COR-L47 (cell line): ENCODE measurements around the gene PTOV1.

Source experiments
- DNase-seq: peaks from one replicate; lab custom pipeline; 2025; lab: John Stamatoyannopoulos, UW

The PTOV1 gene

DNA sequence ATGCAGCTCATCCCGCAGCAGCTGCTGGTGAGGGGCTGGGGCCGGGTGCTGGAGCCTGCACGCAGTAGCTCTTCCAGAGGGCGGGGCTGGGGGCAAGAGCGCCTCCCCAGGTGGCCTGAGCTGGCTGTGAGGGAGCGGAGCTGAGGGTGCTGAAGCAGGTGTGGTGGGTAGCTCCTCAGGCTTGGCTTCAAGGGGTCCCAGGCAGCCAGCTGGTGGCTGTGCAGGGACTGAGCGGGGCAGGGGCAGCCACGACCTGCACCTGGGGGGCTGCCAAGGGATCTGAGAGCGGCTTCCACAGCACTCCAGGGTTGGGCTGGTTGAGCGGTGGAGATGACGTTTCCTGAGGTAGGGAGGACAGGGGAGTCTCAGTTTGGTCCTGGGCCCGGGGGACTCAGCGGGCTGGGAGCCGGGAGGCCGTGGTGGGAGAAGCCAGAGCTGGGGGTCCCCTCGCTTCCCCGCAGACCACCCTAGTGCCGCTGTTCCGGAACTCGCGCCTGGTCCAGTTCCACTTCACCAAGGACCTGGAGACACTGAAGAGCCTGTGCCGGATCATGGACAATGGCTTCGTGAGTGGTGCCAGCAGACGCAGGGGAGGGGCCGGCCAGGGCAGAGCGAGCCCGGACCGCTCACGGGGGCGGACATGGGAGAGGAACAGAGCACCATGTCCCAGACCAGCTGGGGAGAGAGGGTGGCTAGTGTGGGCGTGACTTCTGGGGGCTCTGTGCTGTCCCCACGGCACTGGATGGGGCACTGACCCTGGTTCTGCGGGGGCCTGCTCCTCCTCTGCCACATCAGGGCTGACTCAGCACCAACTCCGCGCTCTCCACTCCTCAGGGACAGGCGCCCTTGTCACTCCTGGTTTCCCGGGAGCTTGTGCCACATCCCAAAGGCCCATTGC is 7.4 kb downstream of the PTOV1 start:
- DNase-seq: no peak

DNA sequence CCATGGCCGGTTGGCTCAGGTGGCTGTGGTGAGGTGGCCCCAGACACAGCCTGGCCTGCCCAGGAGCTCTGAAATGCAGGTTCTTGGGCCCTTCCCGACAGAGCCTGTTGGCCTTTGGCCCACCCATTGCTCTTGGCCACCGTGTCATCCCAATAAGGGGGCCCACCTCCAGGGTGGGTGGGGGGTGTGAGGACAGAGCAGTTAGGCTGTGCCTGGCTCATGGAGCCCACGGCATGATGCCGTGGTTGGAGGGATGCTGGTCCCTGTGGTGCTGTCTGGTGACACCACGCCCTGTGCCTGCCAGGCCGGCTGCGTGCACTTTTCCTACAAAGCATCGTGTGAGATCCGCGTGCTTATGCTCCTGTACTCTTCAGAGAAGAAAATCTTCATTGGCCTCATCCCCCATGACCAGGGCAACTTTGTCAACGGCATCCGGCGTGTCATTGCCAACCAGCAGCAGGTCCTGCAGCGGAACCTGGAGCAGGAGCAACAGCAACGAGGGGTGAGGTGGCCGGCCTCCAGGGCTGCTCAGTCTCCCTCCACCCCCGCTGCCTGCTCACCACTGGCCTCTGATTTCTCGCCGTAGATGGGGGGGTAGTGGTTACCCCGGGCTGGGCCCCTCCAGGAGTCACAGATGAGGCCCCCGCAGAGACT is 8.8 kb downstream of the PTOV1 start:
- no peak for DNase-seq

DNA sequence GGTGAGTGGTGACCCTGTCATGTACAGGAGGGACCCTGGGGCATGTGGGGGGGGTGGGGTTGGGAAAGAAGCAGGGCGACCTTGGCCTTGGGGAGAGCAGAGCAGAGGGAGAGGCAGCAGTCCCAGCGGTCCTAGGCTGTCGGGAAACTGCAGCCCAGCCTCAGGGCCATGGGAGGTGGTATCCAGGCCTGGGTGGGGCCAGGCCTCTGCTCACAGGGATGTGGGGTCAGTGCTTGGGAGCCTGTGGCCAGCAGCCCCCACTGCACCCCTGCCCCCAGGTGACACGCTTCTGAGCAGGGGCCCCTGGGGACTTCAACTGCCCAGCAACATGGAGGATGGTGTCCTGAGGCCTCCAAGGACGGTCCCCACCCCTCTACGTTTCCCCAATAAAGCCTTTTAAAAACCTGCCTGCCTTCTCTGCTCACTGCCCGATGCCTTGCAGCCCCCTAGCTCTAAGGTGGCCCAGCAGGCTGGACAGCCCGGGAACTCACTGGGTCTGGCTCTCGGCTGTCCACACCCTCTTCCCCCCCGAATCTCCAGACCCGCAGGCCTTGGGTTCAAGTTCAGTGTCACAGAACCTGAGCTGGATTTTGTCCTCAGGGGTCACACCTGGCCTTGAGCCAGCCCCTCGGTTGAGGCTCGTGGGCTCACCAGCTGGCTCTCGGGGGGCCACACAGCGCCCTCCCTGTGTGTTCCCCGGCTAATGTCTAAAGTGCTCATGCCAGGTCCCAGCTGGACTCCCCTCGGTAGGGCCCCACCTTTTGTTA is 9.6 kb downstream of the PTOV1 start:
- no peak for DNase-seq

DNA sequence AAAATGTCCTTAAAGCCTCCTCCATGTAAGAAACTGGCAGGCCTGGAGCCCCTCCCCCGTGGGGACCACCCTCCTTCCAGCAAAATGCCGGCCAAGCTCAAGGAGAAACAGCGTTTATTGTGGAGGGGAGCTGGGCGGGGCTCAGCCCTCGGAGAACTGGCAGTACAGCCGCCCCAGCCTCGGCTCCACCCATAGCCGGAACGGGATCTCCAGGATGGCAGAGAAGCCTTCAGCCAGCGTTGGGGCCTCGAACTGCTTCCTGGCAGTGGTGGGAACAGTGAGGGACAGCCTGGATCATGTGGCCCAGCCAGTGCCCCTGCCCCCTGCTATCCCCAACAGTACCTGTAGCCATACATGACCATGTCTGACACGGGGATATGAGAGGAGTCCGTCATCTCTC is 10.1 kb downstream of the PTOV1 start:
- DNase-seq: no peak

DNA sequence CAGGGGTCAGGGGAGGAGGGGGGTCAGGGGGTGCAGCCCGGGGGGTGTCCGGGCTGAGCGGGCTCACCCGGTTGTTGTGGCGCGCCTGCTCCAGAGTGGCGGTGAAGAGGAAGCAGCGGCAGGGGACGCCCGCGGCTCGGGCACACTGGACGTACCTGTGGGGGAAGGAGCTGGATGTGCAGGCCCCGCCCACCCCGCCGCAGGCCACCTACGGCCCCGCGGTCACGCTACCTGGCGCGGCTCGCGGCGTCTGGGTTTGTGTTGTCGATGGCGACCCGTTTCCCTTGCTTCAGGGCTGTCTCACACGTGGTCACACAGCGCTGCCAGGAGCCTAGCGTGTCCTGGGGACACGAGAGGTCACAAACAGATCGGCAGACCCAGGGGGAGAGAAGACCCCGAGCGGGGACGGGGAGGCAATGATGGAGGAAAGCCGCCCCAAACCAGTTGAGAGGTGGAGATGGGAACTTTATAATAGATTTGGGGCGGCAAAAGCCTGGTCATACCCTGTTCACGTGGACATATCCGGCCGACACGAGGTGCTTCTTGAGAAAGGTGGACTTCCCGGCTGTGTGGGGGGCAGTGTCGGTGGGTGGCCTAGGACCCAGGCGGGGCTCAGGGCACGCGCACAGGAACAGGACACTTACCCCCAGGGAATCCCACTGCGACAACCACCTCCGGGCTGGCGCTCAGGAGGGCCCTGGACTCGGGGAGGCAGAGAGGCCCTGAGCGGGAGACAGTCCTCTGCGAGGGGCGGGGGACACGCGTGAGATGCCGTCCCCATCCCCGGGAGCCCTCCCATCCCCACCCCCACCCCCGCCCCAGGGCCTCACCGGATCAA is 10.8 kb downstream of the PTOV1 start:
- DNase-seq: no peak

DNA sequence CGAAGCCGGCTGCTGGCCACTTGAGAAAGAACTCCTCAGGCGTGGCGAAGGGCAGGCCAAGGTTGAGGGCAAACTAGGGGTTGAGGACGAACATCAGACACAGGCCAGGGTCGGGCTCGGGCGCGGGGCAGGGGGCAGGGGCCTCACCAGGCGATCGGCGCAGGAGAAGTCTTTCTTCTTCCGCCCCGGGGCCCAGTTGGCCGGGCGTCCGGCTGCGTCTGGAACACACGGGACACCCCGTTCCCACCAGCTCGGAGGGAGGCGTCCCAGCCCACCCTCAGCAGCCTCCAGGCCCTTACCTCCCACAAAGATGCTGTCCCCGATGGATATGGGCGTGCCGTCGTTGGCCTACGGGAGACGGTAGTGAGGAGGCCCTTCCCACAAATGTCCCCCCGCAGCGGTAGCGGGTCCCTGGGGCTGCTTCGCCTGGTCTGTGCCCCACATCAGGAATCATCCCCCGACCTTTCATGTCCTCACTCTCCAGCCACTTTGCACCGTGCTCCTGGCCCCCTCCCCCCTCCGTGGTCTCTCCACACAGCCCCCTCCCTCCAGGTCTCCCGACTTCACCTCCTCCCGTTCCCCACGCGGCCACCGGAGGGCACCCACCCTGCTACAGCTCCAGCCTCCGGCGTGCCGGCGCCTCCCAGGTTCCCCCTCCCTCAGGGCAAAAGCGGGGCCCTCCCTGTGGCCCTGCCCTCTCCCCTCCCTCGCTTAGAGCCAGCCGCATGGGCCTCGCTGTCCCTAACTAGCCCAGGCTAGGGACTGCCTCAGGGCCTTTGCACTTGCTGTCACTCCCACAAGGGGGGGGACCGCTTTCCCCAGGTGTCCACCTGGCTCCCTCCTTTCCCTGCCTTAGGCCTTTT is 11.7 kb downstream of the PTOV1 start:
- DNase-seq: no peak

DNA sequence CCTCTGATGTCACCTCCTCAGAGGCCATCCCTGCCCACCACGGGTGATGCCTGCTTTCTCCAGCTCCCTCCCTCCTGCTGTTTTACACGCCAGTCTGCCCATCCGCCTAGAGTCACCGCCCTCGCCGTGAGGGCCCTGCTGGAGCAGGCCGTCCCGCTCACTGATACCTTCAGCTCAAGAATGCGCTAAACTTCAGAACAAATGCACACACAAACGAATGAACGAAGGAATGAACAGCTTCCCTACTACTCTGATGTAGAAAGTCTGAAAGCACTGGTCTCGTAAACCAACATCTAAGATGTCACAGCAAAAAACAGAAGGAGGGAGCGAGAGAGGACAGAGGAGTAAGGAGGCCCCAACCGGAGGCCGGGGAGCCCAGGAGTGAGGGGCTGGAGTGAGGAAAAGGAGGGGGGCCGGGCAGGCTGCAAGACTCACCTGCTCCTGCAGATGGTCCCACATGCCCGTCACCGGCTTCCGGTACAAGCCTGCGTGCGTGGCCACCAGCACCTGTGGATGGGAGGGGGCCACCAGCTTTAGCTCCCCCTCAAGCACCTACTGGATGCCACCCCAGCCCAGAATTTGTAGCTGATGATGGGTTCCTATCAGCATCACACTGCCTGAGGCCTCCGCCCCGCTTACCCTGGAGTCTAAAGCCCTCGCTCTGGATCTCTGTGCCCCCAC is 12.4 kb downstream of the PTOV1 start:
- DNase-seq: no peak

DNA sequence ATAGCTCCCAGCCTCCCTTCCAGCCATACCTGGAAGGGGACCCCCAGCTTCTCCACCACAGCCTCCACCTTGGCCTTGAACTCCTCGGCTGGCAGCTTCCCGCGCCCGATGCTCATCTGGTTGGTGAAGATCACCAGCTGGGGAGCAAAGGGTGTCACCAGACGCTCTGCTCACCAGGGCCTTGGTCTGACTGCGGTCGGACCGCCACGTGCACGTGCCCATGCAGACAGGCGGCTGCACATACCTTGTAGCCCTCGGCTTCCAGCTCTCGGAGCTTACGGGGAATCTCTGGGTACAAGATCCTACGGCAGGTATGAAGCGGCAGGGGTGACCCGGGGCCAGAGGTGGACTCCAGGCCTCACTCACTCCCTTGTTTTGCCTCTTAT is 13.0 kb downstream of the PTOV1 start:
- DNase-seq: no peak

DNA sequence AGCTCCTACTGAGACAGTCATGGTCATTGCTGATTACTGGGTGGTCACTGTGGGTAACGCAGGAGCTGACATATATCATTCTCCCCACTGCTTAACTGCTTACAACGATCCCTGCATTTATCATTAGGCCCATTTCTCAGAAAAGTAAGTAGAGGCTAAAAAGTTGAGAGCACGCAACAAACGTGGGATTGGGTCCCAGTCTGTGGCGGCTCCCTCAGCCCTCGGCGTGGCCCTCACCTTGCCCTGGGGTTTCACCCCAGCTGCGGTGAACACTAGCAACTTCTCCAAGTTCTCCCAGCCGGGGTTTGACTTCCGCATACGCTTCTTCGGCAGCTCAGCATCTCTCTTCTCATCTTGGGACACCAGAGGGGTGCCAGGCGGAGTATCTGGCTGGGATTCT is 13.9 kb downstream of the PTOV1 start:
- DNase-seq: no peak

DNA sequence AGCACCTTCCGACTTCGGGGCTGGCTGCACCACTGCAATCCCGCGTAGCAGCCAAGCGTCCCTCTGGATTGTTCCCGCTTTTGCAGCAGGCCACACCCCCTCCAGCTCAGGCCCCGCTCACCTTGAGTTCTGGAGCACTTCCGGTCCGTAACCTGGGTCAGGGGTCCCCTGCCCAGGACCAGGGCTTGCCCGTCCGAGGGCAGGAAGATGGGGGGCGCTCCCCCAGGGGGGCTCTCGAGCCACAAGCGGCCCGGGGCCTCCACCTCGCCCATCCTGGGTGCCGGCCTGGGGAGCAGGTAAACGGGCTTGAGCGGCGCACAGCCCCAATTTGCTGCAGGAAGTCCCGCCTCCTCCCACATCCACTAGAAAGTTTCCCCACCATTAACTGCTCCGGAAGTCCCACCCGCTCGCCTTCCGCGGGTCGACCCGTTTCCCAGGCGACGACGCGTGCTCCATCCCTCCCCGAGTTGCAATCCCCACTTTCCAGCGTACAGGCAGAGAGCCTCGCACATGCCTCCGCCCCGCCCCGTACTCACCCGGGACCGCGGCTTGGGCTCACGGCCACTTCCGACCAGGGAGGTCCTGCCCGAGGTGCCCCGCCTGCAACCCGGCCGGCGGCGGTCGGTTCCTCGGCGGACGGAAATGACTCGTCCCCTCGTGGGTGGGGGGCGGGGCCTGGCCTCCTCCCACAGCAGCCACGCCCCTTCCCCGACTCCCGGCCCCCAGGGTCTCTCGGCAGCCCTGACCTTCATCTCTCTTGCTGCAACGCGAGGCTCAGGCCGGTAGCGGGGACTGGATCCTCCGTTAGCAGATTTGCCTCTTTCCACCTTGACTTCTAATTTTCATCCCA is 16.2 kb downstream of the PTOV1 start, which contains the start of gene PNKP:
Gene PNKP (minus strand): TSS at position 644 of the 850 bp plus-strand sequence. CDS start 372 bp downstream, at position 272.
- DNase-seq: peak; percentile 85

DNA sequence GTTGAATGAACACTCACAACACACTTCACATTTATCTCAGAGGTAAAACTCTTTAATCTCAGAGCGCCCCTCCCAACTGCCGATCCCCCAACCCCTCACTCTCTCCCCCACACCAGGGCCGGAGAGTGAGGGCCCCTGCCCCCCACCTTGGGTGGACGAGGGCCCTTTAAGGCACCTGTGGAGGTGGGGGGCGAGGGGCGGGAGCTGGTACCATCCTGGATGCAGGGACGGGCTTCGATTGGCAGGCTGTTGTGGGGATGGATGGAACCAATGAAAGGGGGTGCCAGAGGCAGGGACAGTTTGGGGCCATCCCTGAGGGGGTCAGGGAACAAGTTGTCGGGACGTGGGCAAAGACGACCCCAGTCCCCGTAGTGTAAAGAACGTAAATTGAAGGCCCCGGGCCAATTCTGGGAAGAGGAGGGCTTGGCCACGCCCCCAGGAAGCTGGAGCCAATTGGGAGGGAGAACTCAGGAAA is 18.1 kb downstream of the PTOV1 start:
- peak; percentile 78 for DNase-seq

DNA sequence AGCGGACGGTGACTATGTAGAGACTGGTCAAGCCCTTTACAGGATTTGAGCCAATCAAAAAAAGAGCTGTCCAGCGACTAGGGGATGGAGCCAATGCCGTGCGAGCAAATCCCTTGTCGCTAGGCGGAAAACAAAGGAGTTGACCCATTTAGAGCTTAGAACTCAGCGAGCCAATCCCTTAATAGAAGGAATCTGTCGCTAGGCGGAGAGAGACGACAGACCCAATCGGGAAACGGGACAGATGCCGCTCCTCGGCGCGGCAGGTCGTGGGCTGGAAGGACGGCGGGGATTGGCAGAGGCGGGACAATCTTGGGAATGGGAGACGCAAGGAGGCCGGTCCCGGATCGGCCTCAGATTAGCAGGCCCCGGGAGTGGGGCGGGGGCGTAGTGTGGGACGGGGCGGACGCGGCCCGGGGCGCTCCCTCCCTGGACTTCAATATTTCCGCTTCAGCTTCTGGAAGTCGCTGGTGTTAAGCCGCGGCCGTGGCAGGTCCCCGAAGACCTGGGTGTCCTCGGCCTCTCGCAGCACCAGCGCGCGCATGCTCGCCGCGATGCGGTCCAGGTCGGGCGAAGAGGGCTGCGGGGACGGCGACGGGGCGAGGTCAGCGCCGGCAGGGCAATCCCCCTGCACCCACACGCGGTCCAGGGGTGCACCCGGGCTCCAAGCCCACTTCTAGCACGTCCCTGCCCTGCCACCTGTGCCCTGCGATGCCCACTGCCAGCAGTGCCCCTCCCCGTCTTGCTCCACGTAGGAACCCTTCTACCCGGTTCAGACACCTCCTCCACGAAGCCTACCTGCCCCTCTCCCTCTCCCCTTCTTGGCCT is 18.7 kb downstream of the PTOV1 start:
- DNase-seq: peak; percentile 100

DNA sequence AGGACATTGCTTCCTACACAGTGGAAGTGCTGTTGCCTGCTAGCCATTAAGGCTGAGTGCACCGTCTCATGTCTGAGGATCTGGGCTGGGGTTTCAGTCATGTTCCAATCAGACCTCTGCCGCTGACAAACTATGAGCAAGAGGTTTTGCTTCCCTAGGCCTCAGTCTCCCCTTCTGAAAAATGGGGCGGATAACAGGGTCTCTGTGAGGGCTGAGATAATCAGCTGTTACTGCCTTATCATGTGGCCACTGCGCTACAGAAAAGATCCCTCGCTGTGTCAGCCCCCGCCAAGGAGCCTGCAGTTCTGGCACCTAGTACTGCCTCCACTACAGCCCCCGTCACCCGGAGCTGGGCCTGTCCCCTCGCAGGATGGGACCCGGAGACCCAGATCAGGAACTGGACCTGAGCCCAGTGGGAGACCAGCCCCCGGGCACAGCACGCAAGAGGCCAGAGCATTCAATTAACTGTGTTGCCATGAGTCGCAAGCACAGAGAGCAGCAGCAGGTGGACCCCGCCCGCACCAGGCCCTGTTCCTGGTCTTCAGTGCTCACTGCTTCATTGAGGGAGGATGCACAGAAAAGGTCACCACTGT is 19.4 kb downstream of the PTOV1 start:
- no peak for DNase-seq

DNA sequence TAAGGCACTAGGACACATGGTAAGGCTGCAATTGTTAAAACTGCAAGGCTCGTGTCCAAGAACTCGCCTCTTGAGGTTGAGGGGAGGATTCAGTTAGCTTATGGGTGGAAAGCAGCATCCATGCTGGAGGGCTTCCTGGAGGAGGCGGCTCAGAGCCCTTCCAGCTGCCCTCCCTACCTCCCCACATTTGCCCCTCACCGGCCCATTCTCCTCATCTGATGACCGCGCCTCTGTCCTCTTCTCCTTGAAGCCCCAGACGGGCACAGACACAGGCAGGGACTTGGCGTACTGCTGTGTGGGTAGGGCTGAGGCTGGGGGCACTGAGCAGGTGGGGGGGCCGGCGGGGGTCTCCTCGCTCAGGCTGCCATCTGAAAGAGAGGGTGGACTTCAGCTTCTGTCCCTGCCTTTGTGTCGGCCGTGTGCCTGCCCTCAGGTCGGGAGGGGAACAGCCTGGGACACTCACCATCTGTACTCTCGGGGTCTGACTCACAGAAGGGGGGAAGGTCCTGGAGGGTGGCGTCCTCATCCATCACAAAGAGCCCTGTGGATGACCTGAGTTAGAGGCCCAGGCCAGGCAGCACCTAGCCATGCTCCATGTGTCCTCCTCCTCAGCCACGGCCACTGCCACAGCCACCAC is 20.5 kb downstream of the PTOV1 start:
- no peak for DNase-seq

DNA sequence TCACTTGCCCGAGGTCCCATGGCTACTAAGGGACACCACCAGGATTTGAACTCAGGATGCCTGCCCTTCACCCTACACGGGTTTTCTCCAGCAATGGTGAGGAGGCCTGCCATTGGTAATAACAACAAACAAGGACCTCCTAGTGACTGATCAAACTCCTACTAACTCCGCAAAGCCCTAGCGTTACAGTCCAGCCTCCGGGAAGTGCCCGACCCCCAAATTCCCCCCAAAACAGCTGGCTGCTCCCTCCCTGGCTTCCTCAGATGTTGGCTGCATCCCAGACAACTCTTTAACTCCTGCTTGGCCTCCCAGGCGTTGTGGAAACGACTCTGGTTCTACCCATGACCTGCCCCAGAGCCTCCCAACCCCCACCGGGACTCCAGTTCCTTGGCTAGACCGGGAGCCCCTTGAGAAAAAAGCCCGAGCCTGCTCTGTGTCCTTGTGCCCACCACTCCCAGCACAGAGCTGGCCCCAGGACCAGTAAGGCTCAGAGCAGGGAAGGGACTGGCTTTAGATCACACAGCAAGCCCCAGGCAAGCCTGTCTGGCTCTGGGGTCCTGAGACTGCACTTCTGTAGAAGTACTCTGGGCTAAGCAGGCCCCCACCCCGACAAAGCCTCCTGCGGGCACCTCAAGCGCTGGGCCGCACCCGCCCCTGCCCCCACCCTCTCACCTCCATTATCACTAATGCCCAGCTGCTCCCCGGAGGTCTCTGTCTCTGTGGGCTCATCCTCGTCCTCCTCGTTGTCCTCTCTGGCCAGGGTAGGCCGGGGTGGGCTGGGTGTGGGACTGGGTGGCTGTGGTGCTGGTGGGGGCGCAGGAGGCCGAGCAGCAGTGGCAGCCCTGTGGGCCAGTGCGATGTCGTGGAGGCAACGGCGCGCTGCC is 21.5 kb downstream of the PTOV1 start:
- no peak for DNase-seq

DNA sequence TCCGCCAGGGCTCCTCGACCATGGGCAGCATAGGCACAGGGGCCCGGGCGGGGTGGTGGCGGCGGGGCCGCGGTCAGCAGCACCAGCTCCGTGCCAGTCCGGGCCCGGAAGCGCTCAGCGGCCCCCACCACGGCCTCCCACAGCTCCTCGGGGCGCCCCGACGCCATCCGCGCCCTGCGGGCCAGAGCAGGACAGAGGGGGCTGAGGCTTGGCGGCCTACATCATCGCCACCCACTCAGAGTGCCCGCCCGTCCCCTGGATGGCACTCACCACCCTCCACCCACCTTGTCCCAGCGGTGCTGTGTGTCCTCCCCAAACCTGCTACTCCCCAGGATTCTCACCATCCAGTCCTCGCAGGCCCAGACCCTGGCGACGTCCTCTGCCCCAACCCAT is 22.2 kb downstream of the PTOV1 start:
- DNase-seq: no peak
